H1 (cell line): ENCODE measurements around the gene SLC2A10.

Experiments
- CTCF ChIP-seq, 3 experiments: IDR thresholded peaks; 1 replicate in 2 of 3; 2 replicates in 1 of 3; pipeline versions ENCODE4 v1.5.1 to v1.6.1; 2011; ENCODE audit warnings: low read length in 3 of 3, mild to moderate bottlenecking in 3 of 3, inconsistent platforms in 2 of 3, low read depth in 1 of 3, moderate library complexity in 1 of 3; ENCODE audit not compliant: insufficient read depth in 1 of 3; ENCODE audit errors: control extremely low read depth in 1 of 3
- EP300 ChIP-seq, 2 experiments: IDR thresholded peaks; 1 replicate in 1 of 2; 2 replicates in 1 of 2; pipeline ENCODE4 v1.6.1; 2011 to 2012; ENCODE audit warnings: low read depth in 2 of 2, low read length in 2 of 2, mild to moderate bottlenecking in 2 of 2, borderline replicate concordance in 1 of 2, inconsistent platforms in 1 of 2, moderate library complexity in 1 of 2
- GABPA ChIP-seq: IDR thresholded peaks from 2 replicates; pipeline ENCODE4 v1.6.1; 2011; ENCODE audit warnings: mild to moderate bottlenecking, low read length, moderate library complexity, borderline replicate concordance; ENCODE audit not compliant: insufficient read depth
- POLR2AphosphoS5 ChIP-seq: IDR thresholded peaks from 2 replicates; pipeline ENCODE4 v1.6.1; 2011; ENCODE audit warnings: low read depth, low read length

GRCh38 chr20:46774236-46774635 is 64.8 kb downstream of the SLC2A10 start:
- TF ChIP-seq POLR2AphosphoS5 (no peak), CTCF (IDR thresholded peaks at IDR 0.05; ENCODE audit: control extremely low read depth in 1 of 3, insufficient read depth in 1 of 3, low read depth in 1 of 3, low read length in 3 of 3) (no peak), GABPA (no peak), EP300 (IDR thresholded peaks at IDR 0.05; ENCODE audit: borderline replicate concordance in 1 of 2, low read depth in 2 of 2, low read length in 2 of 2) (no peak)
